Suprapubic skin (tissue), 3 donors: ENCODE data around the gene IRF2BP2.

Experiments used
- CTCF ChIP-seq, 2 donors: fragments of 200-600 bp in 1 of 2; fragments of 450-650 bp in 1 of 2; sonication (generic) in 1 of 2; IDR thresholded peaks; one replicate each; pipeline ENCODE4 v1.5.1; 2016 to 2019; ENCODE audit warnings: antibody characterized with exemption in 2 of 2, mild to moderate bottlenecking in 1 of 2, moderate library complexity in 1 of 2
- EP300 ChIP-seq: sonication (generic); formaldehyde crosslinking; IDR thresholded peaks from one replicate; pipeline ENCODE4 v1.6.1; 2017; ENCODE audit warnings: antibody characterized with exemption
- POLR2A ChIP-seq, 2 donors: fragments of 450-650 bp; IDR thresholded peaks; one replicate each; pipeline ENCODE4 v1.6.1; 2017; ENCODE audit warnings: antibody characterized with exemption in 2 of 2, mild to moderate bottlenecking in 2 of 2, moderate library complexity in 2 of 2

GRCh38 chr1:234634387-234634786 lies 24.4 kb upstream of the IRF2BP2 start:
- TF ChIP-seq CTCF (IDR thresholded peaks at IDR 0.05): no peak
- TF ChIP-seq POLR2A (IDR thresholded peaks at IDR 0.05): no peak
- no peak for TF ChIP-seq EP300
